OCI-LY7 (cell line): ENCODE data around the gene BCL2L15.

Experiments used
- CTCF ChIP-seq: fragments of 200-600 bp; sonication (generic); conservative IDR thresholded peaks from 2 replicates; pipeline ENCODE4 v1.5.1; 2014; ENCODE audit warnings: mild to moderate bottlenecking, antibody characterized with exemption, low read length, moderate library complexity, mixed read lengths
- EZH2phosphoT487 ChIP-seq: fragments of 200-600 bp; sonication (generic); IDR thresholded peaks from 2 replicates; pipeline ENCODE4 v1.6.1; 2018; ENCODE audit warnings: low read depth, borderline replicate concordance, mild to moderate bottlenecking, mixed run types, antibody characterized with exemption, low read length, moderate library complexity, mixed read lengths

DNA sequence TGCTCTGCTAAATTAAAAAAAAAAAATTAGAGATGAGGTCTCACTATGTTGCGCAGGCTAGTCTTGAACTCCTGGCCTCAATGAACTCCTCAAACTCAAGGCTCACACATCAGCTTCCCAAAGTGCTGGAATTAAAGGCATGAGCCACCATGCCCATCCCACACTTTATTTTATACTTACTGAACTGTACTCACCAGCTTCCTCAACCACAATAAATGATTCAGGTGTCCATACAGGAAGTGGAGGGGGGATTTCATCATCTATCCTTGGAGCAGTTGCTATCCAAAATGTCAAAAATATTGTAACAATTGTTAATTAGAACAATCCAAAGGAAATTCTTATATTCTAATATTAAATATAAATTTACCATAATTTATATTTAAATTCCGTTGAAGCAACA lies 52.7 kb downstream of the BCL2L15 start:
- no peak for TF ChIP-seq EZH2phosphoT487
- no peak for TF ChIP-seq CTCF
